Motor neuron (in vitro differentiated cells): Measurements from ENCODE around the gene ZRANB3. TPM values are rescaled to one million over a fixed set of nuclear protein-coding genes. Genes with fewer than 3 reads are reported as not detected.
A peak's percentile ranks its signal among the peaks of the same experiment; 100 is the strongest.
"Not testable (repeated sequence)": the region's sequence is repeated elsewhere in the genome, so short reads cannot be mapped to it uniquely, and the experiment has no call there.

Source experiments
- ATAC-seq, 8 experiments: fragments of 200-7000 bp; cut with Tn5 transposase; replicated peaks in 6 of 8; 2 replicates each; pipeline ENCODE4 v1.8.0; 2021; ENCODE audit warnings: mild to moderate bottlenecking in 8 of 8, moderate library complexity in 8 of 8
- H3K27ac ChIP-seq, 2 donors: fragments of 250-450 bp; sonication (Bioruptor Pico); 2 replicates each; pipeline ENCODE4 v1.9.0; 2021; ENCODE audit warnings: antibody characterized with exemption in 2 of 2, mild to moderate bottlenecking in 2 of 2, moderate library complexity in 1 of 2
- H3K4me1 ChIP-seq, 2 donors: fragments of 250-450 bp; sonication (Bioruptor Pico); replicated peaks in 1 of 2; 2 replicates each; pipeline ENCODE4 v1.6.1; 2021; ENCODE audit warnings: antibody characterized with exemption in 2 of 2, mild to moderate bottlenecking in 2 of 2, moderate library complexity in 1 of 2
- H3K4me3 ChIP-seq, 5 donors: fragments of 250-450 bp; sonication (Bioruptor Pico); 2 replicates each; pipeline ENCODE4 v1.9.0; 2021; ENCODE audit warnings: antibody characterized with exemption in 5 of 5, mild to moderate bottlenecking in 5 of 5, moderate library complexity in 4 of 5
- WGBS, 10 experiments: fragments of 450-650 bp; shearing (Covaris generic); methylation state at CpG; one replicate each; pipeline ENCODE4 v1.0.0; 2022; 5-methylcytosine and 5-hydroxymethylcytosine counted together
- in situ Hi-C, 9 experiments: fragments of 400-800 bp; cut with MboI; loops; one replicate each; pipeline ENCODE4 v1.15.0; 2021; ENCODE audit warnings: low sequenced_read_pairs in 9 of 9, low pct_unique_long_range_greater_than_20kb in 2 of 9; ENCODE audit not compliant: unreplicated experiment in 9 of 9
- total RNA-seq, 8 experiments: library from RNA; unstranded; fragments of 300-600 nt; gene quantifications; 2 replicates each; pipeline versions ENCODE4 v1.2.3 to v1.2.4, GENCODE V29; 2022

ZRANB3 gene
- total RNA-seq, 8 experiments from 2014 or later: 6.3 to 18.2 (median 9.6) TPM

GRCh38 chr2:135119582-135119981 lies 411.4 kb downstream of the ZRANB3 start:
- no peak overlapping the region for H3K4me3 ChIP-seq
- H3K27ac ChIP-seq: no peak overlapping the region
- no peaks in the 10 kb centered on the region for H3K4me1 ChIP-seq
- ATAC-seq: peak in 3 of 8 experiments; percentile 47 to 76 (median 64)
- in situ Hi-C loops: no loop called here

GRCh38 chr2:135113322-135113721 lies 417.7 kb downstream of the ZRANB3 start:
- Histone ChIP-seq H3K27ac (no peak overlapping the region), H3K4me1 (no peaks in the 10 kb centered on the region), H3K4me3 (no peak overlapping the region)
- in situ Hi-C loops: no loop called here
- WGBS, 10 experiments: 72 to 100% (median 100%) methylated on average over 1 to 3 of the region's 3 CpGs
- no peak for ATAC-seq

- H3K4me3 ChIP-seq, H3K27ac ChIP-seq, H3K4me1 ChIP-seq, ATAC-seq, in situ Hi-C loops: not testable (repeated sequence)
- WGBS, 10 experiments: 95% methylated on average over 4 of the region's 56 CpGs; no CpG with 5 or more reads in 9 of the 10 experiments
These were observed 425.3 kb downstream of the ZRANB3 start for GRCh38 chr2:135105513-135106316.

- H3K4me3 ChIP-seq: no peak overlapping the region
- ATAC-seq: no peak
- 60 to 100% (median 100%) methylated on average over 1 of the region's 1 CpG; no CpG with 5 or more reads in 7 of the 10 experiments for WGBS, 10 experiments
- no peaks in the 10 kb centered on the region for H3K4me1 ChIP-seq
- no peak overlapping the region for H3K27ac ChIP-seq
- in situ Hi-C loops: no loop called here
These were observed 427.2 kb downstream of the ZRANB3 start for GRCh38 chr2:135103843-135104242.

GRCh38 chr2:135099802-135100483 lies 431.1 kb downstream of the ZRANB3 start:
- 87 to 100% (median 94%) methylated on average over 2 to 5 of the region's 5 CpGs for WGBS, 10 experiments
- H3K4me3 ChIP-seq: no peak overlapping the region

GRCh38 chr2:135097532-135098231 lies 433.3 kb downstream of the ZRANB3 start:
- Histone ChIP-seq H3K27ac (no peak overlapping the region), H3K4me1 (no peaks in the 10 kb centered on the region), H3K4me3 (no peak overlapping the region)
- ATAC-seq: no peak
- 80 to 100% (median 100%) methylated on average over 1 to 2 of the region's 2 CpGs for WGBS, 10 experiments
- in situ Hi-C loops: no loop called here

More at GRCh38 chr2:135099802-135100483, 431.1 kb downstream of the ZRANB3 start:
- ATAC-seq: no peak
- Histone ChIP-seq H3K4me1 (no peaks in the 10 kb centered on the region), H3K27ac (no peak overlapping the region)
- in situ Hi-C loops: no loop called here

GRCh38 chr2:135096665-135097446 lies 434.2 kb downstream of the ZRANB3 start:
- no peak overlapping the region for H3K27ac ChIP-seq
- WGBS, 10 experiments: 58 to 100% (median 88%) methylated on average over 1 to 4 of the region's 4 CpGs
- no peaks in the 10 kb centered on the region for H3K4me1 ChIP-seq
- no peak for ATAC-seq
- in situ Hi-C loops: no loop called here
- no peak overlapping the region for H3K4me3 ChIP-seq

- no peak for ATAC-seq
- WGBS, 10 experiments: 90 to 100% (median 100%) methylated on average over 1 to 3 of the region's 3 CpGs; no CpG with 5 or more reads in 1 of the 10 experiments
- in situ Hi-C loops: no loop called here
- Histone ChIP-seq H3K4me3 (no peak overlapping the region), H3K27ac (no peak overlapping the region), H3K4me1 (no peaks in the 10 kb centered on the region)
These were observed 435.4 kb downstream of the ZRANB3 start for GRCh38 chr2:135095591-135095990.

- H3K4me1 ChIP-seq: no peaks in the 10 kb centered on the region
- ATAC-seq: no peak
- in situ Hi-C loops: no loop called here
- WGBS, 10 experiments: 71 to 100% (median 100%) methylated on average over 1 to 2 of the region's 2 CpGs; no CpG with 5 or more reads in 2 of the 10 experiments
- H3K4me3 ChIP-seq: no peak overlapping the region
- no peak overlapping the region for H3K27ac ChIP-seq
These were observed 436.5 kb downstream of the ZRANB3 start for GRCh38 chr2:135094508-135094907.

GRCh38 chr2:135093670-135094330 lies 437.2 kb downstream of the ZRANB3 start:
- ATAC-seq: peak in 2 of 8 experiments; percentile 39 to 43
- no peak overlapping the region for H3K4me3 ChIP-seq
- 73 to 100% (median 98%) methylated on average over 1 to 3 of the region's 3 CpGs for whole genome bisulfite sequencing, 10 experiments
- no peaks in the 10 kb centered on the region for H3K4me1 ChIP-seq
- H3K27ac ChIP-seq: no peak overlapping the region
- in situ Hi-C loops: no loop called here

- no peak overlapping the region for H3K4me3 ChIP-seq
- ATAC-seq: peak in 3 of 8 experiments; percentile 62 to 82 (median 73)
- H3K27ac ChIP-seq: no peak overlapping the region
- in situ Hi-C loops: no loop called here
- no peaks in the 10 kb centered on the region for H3K4me1 ChIP-seq
These were observed 437.8 kb downstream of the ZRANB3 start for GRCh38 chr2:135093193-135093592.

GRCh38 chr2:135091681-135092080 lies 439.3 kb downstream of the ZRANB3 start:
- Histone ChIP-seq H3K27ac (no peak overlapping the region), H3K4me3 (no peak overlapping the region), H3K4me1 (no peaks in the 10 kb centered on the region)
- ATAC-seq: no peak
- in situ Hi-C loops: no loop called here
- WGBS, 10 experiments: 80 to 100% (median 100%) methylated on average over 1 of the region's 1 CpG; no CpG with 5 or more reads in 2 of the 10 experiments
